ENCODE data around the gene RXRB.
A peak's percentile ranks its signal among the peaks of the same experiment; 100 is the strongest.

The RXRB gene

GRCh38 chr6:33200219-33201146 lies at the start of gene RXRB, which contains the start of gene SLC39A7:
TSS of gene RXRB (minus strand) at chr6:33200665. CDS start at chr6:33200476, 189 bp downstream.
TSS of gene SLC39A7 (plus strand) at chr6:33200867. CDS start at chr6:33201246, 379 bp downstream.
- no peaks in the 10 kb centered on the region for H3K27me3 ChIP-seq (ENCODE audit: low read depth, low read length)
- peak within 1 kb of the TSS; percentile 98 for H3K27ac ChIP-seq (ENCODE audit: low read length)
- H3K4me3 ChIP-seq (ENCODE audit: low read depth in 1 of 2, low read length in 2 of 2): peak within 1 kb of the TSS; percentile 82 to 99
- H3K9me3 ChIP-seq (ENCODE audit: control insufficient read depth in 1 of 2, low read length in 2 of 2): no peaks in the 10 kb centered on the region
- peaks cover 39 to 61% of the 10 kb centered on the region in 2 donors for H3K4me1 ChIP-seq (ENCODE audit: control insufficient read depth in 1 of 2, insufficient read depth in 2 of 2, low read length in 2 of 2)
- H3K36me3 ChIP-seq (ENCODE audit: control insufficient read depth in 1 of 2, insufficient read depth in 2 of 2, low read length in 2 of 2): peaks cover 42 to 50% of the 10 kb centered on the region in 2 donors

GRCh38 chr6:33249732-33250630 lies 49.5 kb upstream of the RXRB start:
- Histone ChIP-seq H3K27me3 (ENCODE audit: low read depth, low read length) (no peaks in the 10 kb centered on the region), H3K27ac (ENCODE audit: low read length) (peak overlapping the region; percentile 97), H3K9me3 (ENCODE audit: control insufficient read depth in 1 of 2, low read length in 2 of 2) (no peaks in the 10 kb centered on the region), H3K36me3 (ENCODE audit: control insufficient read depth in 1 of 2, insufficient read depth in 2 of 2, low read length in 2 of 2) (peaks cover 8 to 13% of the 10 kb centered on the region in 2 donors), H3K4me3 (ENCODE audit: low read depth in 1 of 2, low read length in 2 of 2) (peak overlapping the region; percentile 64 to 90), H3K4me1 (ENCODE audit: control insufficient read depth in 1 of 2, insufficient read depth in 2 of 2, low read length in 2 of 2) (peaks cover 10 to 25% of the 10 kb centered on the region in 2 donors)

DNA sequence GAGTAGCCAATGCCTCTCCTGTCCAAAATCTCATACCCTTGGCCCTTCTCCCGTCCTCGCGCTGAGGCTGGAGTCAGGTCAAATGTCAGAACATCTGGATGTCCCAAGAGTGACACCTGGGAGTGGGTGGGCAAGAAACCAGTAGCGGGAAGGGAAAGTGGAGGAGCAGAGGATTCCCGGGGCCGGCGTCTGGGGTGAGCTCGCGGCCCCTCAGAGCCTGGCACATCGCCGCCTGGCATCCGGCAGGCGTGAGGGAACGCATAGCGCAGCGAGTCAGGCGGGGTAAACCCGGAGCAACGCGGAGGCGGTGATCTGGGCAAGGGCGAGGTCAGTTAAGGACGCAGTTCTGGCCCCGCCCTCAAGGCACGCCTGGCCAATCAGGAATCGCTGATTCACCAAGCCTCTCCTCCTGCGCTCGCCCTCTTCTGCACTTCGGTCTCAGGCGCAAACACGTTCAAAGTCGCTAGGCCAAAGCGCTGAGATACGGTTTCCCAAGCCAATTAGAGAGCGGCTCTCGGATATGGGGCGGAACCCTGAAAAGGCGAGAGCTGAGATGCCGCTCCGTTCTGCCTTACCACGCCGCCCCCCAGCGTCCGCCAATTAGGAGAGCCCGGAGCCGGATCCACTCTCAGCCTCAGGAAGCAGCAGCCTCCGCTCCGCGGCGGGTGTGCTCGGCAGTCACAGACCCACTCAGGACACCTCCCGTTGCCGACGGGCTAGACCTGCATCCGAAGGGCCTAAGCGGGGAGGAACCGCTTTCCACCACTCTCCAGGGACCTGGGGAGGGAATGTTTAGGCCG lies 48.7 kb upstream of the RXRB start:
- Histone ChIP-seq H3K4me3 (ENCODE audit: low read depth in 1 of 2, low read length in 2 of 2) (peak overlapping the region; percentile 64 to 90), H3K27me3 (ENCODE audit: low read depth, low read length) (no peaks in the 10 kb centered on the region), H3K9me3 (ENCODE audit: control insufficient read depth in 1 of 2, low read length in 2 of 2) (no peaks in the 10 kb centered on the region), H3K4me1 (ENCODE audit: control insufficient read depth in 1 of 2, insufficient read depth in 2 of 2, low read length in 2 of 2) (peaks cover 10 to 25% of the 10 kb centered on the region in 2 donors), H3K27ac (ENCODE audit: low read length) (peak overlapping the region; percentile 97), H3K36me3 (ENCODE audit: control insufficient read depth in 1 of 2, insufficient read depth in 2 of 2, low read length in 2 of 2) (peaks cover 8 to 12% of the 10 kb centered on the region in 2 donors)

DNA sequence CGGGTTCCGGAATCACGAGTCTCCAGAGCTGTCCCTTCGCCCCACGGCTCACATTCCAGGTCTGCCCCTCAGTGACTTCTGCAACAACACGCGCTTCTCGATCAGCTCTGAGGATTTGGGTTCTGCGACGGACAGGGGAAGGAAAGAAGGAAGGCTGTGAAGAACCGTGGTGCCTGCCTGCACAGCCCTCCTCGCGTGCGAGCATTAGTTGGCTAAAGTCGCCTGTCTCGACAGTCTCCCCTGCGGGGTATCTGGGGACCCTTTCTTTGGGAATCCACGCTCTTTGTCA lies 48.1 kb upstream of the RXRB start:
- Histone ChIP-seq H3K27me3 (ENCODE audit: low read depth, low read length) (no peaks in the 10 kb centered on the region), H3K36me3 (ENCODE audit: control insufficient read depth in 1 of 2, insufficient read depth in 2 of 2, low read length in 2 of 2) (peaks cover 8 to 12% of the 10 kb centered on the region in 2 donors), H3K9me3 (ENCODE audit: control insufficient read depth in 1 of 2, low read length in 2 of 2) (no peaks in the 10 kb centered on the region), H3K4me1 (ENCODE audit: control insufficient read depth in 1 of 2, insufficient read depth in 2 of 2, low read length in 2 of 2) (peaks cover 10 to 25% of the 10 kb centered on the region in 2 donors), H3K4me3 (ENCODE audit: low read depth in 1 of 2, low read length in 2 of 2) (peak overlapping the region; percentile 64 to 82), H3K27ac (ENCODE audit: low read length) (peak overlapping the region; percentile 93)

DNA sequence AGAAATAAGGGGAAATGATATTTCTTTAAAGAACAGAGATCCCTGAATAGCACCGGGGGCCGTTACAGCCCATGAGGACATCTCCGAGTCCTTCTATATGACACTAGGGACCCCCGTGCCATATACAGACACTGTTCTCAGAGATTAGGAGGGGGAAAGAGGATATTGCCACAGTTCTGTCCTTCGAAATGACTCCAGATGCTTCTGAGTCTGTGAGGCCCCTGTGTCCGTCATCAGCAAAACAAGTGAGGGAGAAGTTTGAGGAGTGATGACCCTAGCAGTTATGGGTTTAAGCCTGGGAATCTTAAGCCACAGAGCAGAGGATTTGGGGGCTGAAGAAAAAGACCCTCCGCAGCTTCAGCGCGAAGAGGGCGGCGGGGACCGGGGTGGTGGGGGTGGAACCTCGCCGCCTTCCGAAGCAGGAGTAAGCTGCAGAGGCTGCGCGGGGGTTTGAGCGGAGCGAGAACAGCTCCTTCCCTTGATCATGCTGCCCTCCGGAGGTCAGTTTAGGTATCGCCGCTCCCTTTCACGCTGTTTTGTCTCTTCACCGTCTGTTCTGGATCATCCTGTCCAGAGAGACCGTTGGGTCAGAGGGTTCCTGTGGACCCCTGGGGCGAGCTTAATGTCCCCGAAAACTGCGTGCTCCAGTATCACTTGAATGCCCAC lies 47.6 kb upstream of the RXRB start:
- Histone ChIP-seq H3K9me3 (ENCODE audit: control insufficient read depth in 1 of 2, low read length in 2 of 2) (no peaks in the 10 kb centered on the region), H3K27ac (ENCODE audit: low read length) (peak overlapping the region; percentile 93), H3K4me1 (ENCODE audit: control insufficient read depth in 1 of 2, insufficient read depth in 2 of 2, low read length in 2 of 2) (peaks cover 10 to 25% of the 10 kb centered on the region in 2 donors), H3K36me3 (ENCODE audit: control insufficient read depth in 1 of 2, insufficient read depth in 2 of 2, low read length in 2 of 2) (peaks cover 8 to 12% of the 10 kb centered on the region in 2 donors), H3K4me3 (ENCODE audit: low read depth in 1 of 2, low read length in 2 of 2) (peak overlapping the region; percentile 64 to 82), H3K27me3 (ENCODE audit: low read depth, low read length) (no peaks in the 10 kb centered on the region)

- H3K36me3 ChIP-seq (ENCODE audit: control insufficient read depth in 1 of 2, insufficient read depth in 2 of 2, low read length in 2 of 2): no peaks in the 10 kb centered on the region
- H3K27me3 ChIP-seq (ENCODE audit: low read depth, low read length): peaks cover 3% of the 10 kb centered on the region
- H3K4me1 ChIP-seq (ENCODE audit: control insufficient read depth in 1 of 2, insufficient read depth in 2 of 2, low read length in 2 of 2): peaks cover under 1 to 7% of the 10 kb centered on the region in 2 donors
- H3K4me3 ChIP-seq (ENCODE audit: low read depth in 1 of 2, low read length in 2 of 2): no peak overlapping the region
- no peak overlapping the region for H3K27ac ChIP-seq (ENCODE audit: low read length)
- no peaks in the 10 kb centered on the region for H3K9me3 ChIP-seq (ENCODE audit: control insufficient read depth in 1 of 2, low read length in 2 of 2)
These were observed 43.0 kb upstream of the RXRB start for GRCh38 chr6:33243476-33243875.

DNA sequence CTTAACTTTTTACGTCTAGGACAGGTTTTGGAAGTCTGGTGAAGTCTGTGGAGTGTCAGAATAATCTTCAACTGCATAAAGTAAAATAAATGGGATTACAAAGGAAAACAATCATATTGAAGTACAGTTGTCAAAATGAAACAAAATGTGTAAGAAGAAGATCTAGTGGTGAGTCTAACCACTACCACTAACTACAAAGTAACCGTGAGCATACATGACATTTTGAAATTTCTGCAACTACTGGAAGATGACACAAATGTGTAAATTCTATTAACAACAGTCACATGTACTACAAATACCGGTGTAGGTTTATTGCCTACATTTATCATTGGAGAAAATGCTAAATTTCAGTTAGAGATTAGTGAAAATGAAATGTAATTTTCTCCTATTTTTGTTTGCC lies 41.5 kb upstream of the RXRB start:
- no peak overlapping the region for H3K4me3 ChIP-seq (ENCODE audit: low read depth in 1 of 2, low read length in 2 of 2)
- no peaks in the 10 kb centered on the region for H3K36me3 ChIP-seq (ENCODE audit: control insufficient read depth in 1 of 2, insufficient read depth in 2 of 2, low read length in 2 of 2)
- H3K4me1 ChIP-seq (ENCODE audit: control insufficient read depth in 1 of 2, insufficient read depth in 2 of 2, low read length in 2 of 2): no peaks in the 10 kb centered on the region
- peaks cover 3% of the 10 kb centered on the region for H3K27me3 ChIP-seq (ENCODE audit: low read depth, low read length)
- no peak overlapping the region for H3K27ac ChIP-seq (ENCODE audit: low read length)
- H3K9me3 ChIP-seq (ENCODE audit: control insufficient read depth in 1 of 2, low read length in 2 of 2): no peaks in the 10 kb centered on the region

DNA sequence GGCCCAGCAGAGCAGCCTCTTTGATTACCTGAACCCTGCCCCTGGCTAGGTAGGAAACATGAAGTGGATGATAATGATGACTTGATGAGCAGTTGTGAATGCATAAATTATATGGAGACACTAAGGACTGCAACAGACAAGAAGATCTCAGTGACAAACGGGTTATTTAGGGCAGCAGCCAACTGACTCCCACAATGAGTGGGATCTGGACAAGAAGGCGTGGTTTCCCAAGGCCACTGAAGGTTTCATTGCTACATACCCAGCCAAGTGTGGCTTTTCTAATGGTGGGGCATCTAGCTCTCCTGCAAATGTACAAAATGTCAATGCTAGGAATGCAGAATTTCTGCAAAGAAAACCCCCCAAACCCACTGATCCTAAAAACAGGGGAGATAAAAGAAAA lies 37.3 kb upstream of the RXRB start:
- no peaks in the 10 kb centered on the region for H3K36me3 ChIP-seq (ENCODE audit: control insufficient read depth in 1 of 2, insufficient read depth in 2 of 2, low read length in 2 of 2)
- H3K27me3 ChIP-seq (ENCODE audit: low read depth, low read length): peaks cover 7% of the 10 kb centered on the region
- H3K4me1 ChIP-seq (ENCODE audit: control insufficient read depth in 1 of 2, insufficient read depth in 2 of 2, low read length in 2 of 2): no peaks in the 10 kb centered on the region
- no peaks in the 10 kb centered on the region for H3K9me3 ChIP-seq (ENCODE audit: control insufficient read depth in 1 of 2, low read length in 2 of 2)
- H3K27ac ChIP-seq (ENCODE audit: low read length): no peak overlapping the region
- no peak overlapping the region for H3K4me3 ChIP-seq (ENCODE audit: low read depth in 1 of 2, low read length in 2 of 2)

GRCh38 chr6:33236852-33237251 lies 36.4 kb upstream of the RXRB start:
- Histone ChIP-seq H3K27me3 (ENCODE audit: low read depth, low read length) (peaks cover 7% of the 10 kb centered on the region), H3K9me3 (ENCODE audit: control insufficient read depth in 1 of 2, low read length in 2 of 2) (no peaks in the 10 kb centered on the region), H3K36me3 (ENCODE audit: control insufficient read depth in 1 of 2, insufficient read depth in 2 of 2, low read length in 2 of 2) (no peaks in the 10 kb centered on the region), H3K4me1 (ENCODE audit: control insufficient read depth in 1 of 2, insufficient read depth in 2 of 2, low read length in 2 of 2) (no peaks in the 10 kb centered on the region), H3K4me3 (ENCODE audit: low read depth in 1 of 2, low read length in 2 of 2) (no peak overlapping the region), H3K27ac (ENCODE audit: low read length) (no peak overlapping the region)

- H3K9me3 ChIP-seq (ENCODE audit: control insufficient read depth in 1 of 2, low read length in 2 of 2): no peaks in the 10 kb centered on the region
- H3K36me3 ChIP-seq (ENCODE audit: control insufficient read depth in 1 of 2, insufficient read depth in 2 of 2, low read length in 2 of 2): no peaks in the 10 kb centered on the region
- H3K27me3 ChIP-seq (ENCODE audit: low read depth, low read length): peaks cover 7% of the 10 kb centered on the region
- H3K27ac ChIP-seq (ENCODE audit: low read length): no peak overlapping the region
- no peak overlapping the region for H3K4me3 ChIP-seq (ENCODE audit: low read depth in 1 of 2, low read length in 2 of 2)
- H3K4me1 ChIP-seq (ENCODE audit: control insufficient read depth in 1 of 2, insufficient read depth in 2 of 2, low read length in 2 of 2): no peaks in the 10 kb centered on the region
These were observed 35.9 kb upstream of the RXRB start for GRCh38 chr6:33236328-33236727.

Data from muscle layer of duodenum (tissue), 2 donors.